ENCODE results near the gene MPO.

Gene MPO

GRCh38 chr17:58314706-58315015 lies 33.9 kb upstream of the MPO start:
- no peak for DNase-seq (ENCODE audit: low read depth)
- TF ChIP-seq CTCF (IDR thresholded peaks at IDR 0.05; ENCODE audit: low read depth, low read length, missing control alignments) = no peak
- in situ Hi-C loops (cut with HindIII; ENCODE audit: low sequenced_read_pairs) = no loop called here
- H3K4me3 ChIP-seq (ENCODE audit: low read depth, low read length) = no peak overlapping the region

- DNase-seq (ENCODE audit: low read depth) = no peak
- in situ Hi-C loops (cut with HindIII; ENCODE audit: low sequenced_read_pairs) = no loop called here
- no peak overlapping the region for H3K4me3 ChIP-seq (ENCODE audit: low read depth, low read length)
- TF ChIP-seq CTCF (IDR thresholded peaks at IDR 0.05; ENCODE audit: low read depth, low read length, missing control alignments) = no peak
Observed at GRCh38 chr17:58313815-58314705, 33.3 kb upstream of the MPO start.

- in situ Hi-C loops (cut with HindIII; ENCODE audit: low sequenced_read_pairs) = no loop called here
- no peak for TF ChIP-seq CTCF (IDR thresholded peaks at IDR 0.05; ENCODE audit: low read depth, low read length, missing control alignments)
- H3K4me3 ChIP-seq (ENCODE audit: low read depth, low read length) = no peak overlapping the region
- DNase-seq (ENCODE audit: low read depth) = no peak
Observed at GRCh38 chr17:58312829-58313228, 32.1 kb upstream of the MPO start.

- TF ChIP-seq CTCF (IDR thresholded peaks at IDR 0.05; ENCODE audit: low read depth, low read length, missing control alignments) = no peak
- no peak for DNase-seq (ENCODE audit: low read depth)
- H3K4me3 ChIP-seq (ENCODE audit: low read depth, low read length) = no peak overlapping the region
- in situ Hi-C loops (cut with HindIII; ENCODE audit: low sequenced_read_pairs) = no loop called here
Observed at GRCh38 chr17:58312021-58312630, 31.4 kb upstream of the MPO start.

GRCh38 chr17:58311429-58311894 lies 30.7 kb upstream of the MPO start:
- no peak for TF ChIP-seq CTCF (IDR thresholded peaks at IDR 0.05; ENCODE audit: low read depth, low read length, missing control alignments)
- H3K4me3 ChIP-seq (ENCODE audit: low read depth, low read length) = no peak overlapping the region
- DNase-seq (ENCODE audit: low read depth) = no peak
- in situ Hi-C loops (cut with HindIII; ENCODE audit: low sequenced_read_pairs) = no loop called here

- in situ Hi-C loops (cut with HindIII; ENCODE audit: low sequenced_read_pairs) = no loop called here
- DNase-seq (ENCODE audit: low read depth) = no peak
Observed at GRCh38 chr17:58310511-58311428, 30.0 kb upstream of the MPO start.

More at GRCh38 chr17:58310511-58311428, 30.0 kb upstream of the MPO start:
- no peak overlapping the region for H3K4me3 ChIP-seq (ENCODE audit: low read depth, low read length)
- no peak for TF ChIP-seq CTCF (IDR thresholded peaks at IDR 0.05; ENCODE audit: low read depth, low read length, missing control alignments)
